ENCODE results near the gene CLSTN1. TPM values are rescaled to one million over a fixed set of nuclear protein-coding genes. Genes with fewer than 3 reads are reported as not detected.

The CLSTN1 gene
- total RNA-seq, 2 experiments from 2014 or later: 29.3 to 29.9 TPM

DNA sequence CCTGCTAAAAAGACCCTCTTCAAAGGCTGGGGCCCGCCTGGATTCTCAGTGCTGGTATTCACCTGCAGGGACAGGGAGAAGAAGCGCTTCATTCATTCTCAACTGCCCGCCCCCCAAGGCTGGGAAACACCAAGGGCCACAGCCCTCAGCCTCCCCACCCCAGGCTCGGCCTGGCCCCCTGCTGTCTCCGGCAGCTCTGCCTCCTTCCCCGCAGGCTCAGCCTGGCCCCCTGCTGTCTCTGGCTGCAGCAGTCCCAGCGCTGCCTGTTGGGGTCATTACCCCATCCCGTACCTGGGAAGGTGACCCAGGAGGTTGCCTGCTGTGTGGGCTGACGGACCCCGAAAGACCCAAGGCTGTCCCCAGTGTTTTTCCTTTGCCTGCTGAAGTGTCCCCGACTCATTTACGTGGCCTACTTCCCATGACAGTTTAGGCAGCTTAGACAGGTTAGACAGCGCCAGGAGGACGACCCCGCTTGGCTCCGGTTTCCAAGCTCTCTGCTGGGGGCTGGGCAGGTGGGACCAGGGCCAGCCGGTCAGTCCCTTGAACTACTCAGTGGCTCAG is 22.9 kb upstream of the CLSTN1 start:
- peaks cover 11% of the 10 kb centered on the region for H3K4me1 Mint-ChIP-seq (ENCODE audit: low read depth)
- no peaks in the 10 kb centered on the region for H3K9me3 Mint-ChIP-seq
- H3K4me3 Mint-ChIP-seq: no peak overlapping the region
- ATAC-seq (no peak), DNase-seq (no peak)
- H3K36me3 Mint-ChIP-seq (ENCODE audit: low read depth): no peaks in the 10 kb centered on the region
- intact Hi-C loops (cut with micrococcal nuclease): no loop called here
- H3K27me3 Mint-ChIP-seq: peaks cover 2% of the 10 kb centered on the region
- ChIA-PET CTCF (interaction anchor here (5.1 kb wide), 1 partner anchor 62 kb away, joined by 53 read pairs; no protein-coding TSS in a partner anchor), POLR2A (interaction anchor here (0.9 kb wide), 1 partner anchor 20 kb away, joined by 3 read pairs; no protein-coding TSS in a partner anchor)
- TF ChIP-seq, protein P1, sequence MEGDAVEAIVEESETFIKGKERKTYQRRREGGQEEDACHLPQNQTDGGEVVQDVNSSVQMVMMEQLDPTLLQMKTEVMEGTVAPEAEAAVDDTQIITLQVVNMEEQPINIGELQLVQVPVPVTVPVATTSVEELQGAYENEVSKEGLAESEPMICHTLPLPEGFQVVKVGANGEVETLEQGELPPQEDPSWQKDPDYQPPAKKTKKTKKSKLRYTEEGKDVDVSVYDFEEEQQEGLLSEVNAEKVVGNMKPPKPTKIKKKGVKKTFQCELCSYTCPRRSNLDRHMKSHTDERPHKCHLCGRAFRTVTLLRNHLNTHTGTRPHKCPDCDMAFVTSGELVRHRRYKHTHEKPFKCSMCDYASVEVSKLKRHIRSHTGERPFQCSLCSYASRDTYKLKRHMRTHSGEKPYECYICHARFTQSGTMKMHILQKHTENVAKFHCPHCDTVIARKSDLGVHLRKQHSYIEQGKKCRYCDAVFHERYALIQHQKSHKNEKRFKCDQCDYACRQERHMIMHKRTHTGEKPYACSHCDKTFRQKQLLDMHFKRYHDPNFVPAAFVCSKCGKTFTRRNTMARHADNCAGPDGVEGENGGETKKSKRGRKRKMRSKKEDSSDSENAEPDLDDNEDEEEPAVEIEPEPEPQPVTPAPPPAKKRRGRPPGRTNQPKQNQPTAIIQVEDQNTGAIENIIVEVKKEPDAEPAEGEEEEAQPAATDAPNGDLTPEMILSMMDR (IDR thresholded peaks at IDR 0.05): no peak
- H3K27ac Mint-ChIP-seq: no peak overlapping the region

DNA sequence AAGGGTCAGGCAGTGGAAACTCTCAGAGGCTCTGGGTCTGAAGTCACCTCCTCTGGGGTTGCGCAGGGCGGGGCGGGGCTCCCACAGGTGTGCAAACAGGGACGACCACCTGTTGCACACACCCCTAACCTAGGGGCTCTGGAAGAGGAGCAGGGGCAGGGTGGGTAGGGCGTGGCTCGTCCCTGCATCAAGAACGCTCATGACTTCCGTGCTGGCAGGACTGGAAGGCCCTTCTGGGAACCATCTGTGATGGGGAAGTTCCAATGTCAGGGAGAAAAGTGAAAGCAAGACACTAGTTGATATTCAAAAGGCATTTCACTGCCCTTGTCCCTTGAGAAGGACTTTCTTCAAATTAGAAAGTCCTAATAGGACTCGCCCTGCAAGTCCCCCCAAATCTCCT is 22.1 kb upstream of the CLSTN1 start:
- H3K27me3 Mint-ChIP-seq: peaks cover 2% of the 10 kb centered on the region
- no peak overlapping the region for H3K27ac Mint-ChIP-seq
- no peaks in the 10 kb centered on the region for H3K36me3 Mint-ChIP-seq (ENCODE audit: low read depth)
- TF ChIP-seq, protein P1 (IDR thresholded peaks at IDR 0.05): no peak
- intact Hi-C loops (cut with micrococcal nuclease): no loop called here
- H3K4me3 Mint-ChIP-seq: no peak overlapping the region
- POLR2A ChIA-PET: no interaction called here
- CTCF ChIA-PET: no interaction called here
- DNase-seq (no peak), ATAC-seq (no peak)
- H3K4me1 Mint-ChIP-seq (ENCODE audit: low read depth): peaks cover 11% of the 10 kb centered on the region
- no peaks in the 10 kb centered on the region for H3K9me3 Mint-ChIP-seq

DNA sequence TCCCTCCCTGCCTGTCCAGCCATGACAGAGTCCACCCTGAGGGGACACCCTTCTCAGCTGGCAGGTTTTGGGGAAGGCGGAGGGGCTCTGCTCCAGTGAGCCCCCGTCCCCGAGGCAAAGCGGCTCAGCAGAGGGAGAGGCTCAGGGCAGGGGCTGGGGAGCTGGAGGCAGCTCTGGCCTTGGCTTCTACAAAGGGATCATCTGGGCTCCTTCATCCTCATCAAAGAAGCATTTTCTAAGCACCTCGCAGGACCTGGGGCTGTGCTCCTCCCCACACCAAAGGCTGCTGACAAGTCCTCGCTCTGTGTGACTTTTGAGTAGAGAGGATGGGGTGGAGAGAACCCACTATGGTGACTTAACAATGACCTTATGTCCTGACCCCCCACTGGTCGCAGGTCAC is 21.0 kb upstream of the CLSTN1 start:
- no peaks in the 10 kb centered on the region for H3K9me3 Mint-ChIP-seq
- TF ChIP-seq, protein P1 (IDR thresholded peaks at IDR 0.05): no peak
- H3K36me3 Mint-ChIP-seq (ENCODE audit: low read depth): no peaks in the 10 kb centered on the region
- no peaks in the 10 kb centered on the region for H3K27me3 Mint-ChIP-seq
- POLR2A ChIA-PET: no interaction called here
- H3K4me1 Mint-ChIP-seq (ENCODE audit: low read depth): no peaks in the 10 kb centered on the region
- no peak overlapping the region for H3K4me3 Mint-ChIP-seq
- DNase-seq (no peak), ATAC-seq (no peak)
- intact Hi-C loops (cut with micrococcal nuclease): no loop called here
- CTCF ChIA-PET: interaction anchor here (1.0 kb wide), 1 partner anchor 9 kb away, joined by 3 read pairs; no protein-coding TSS in a partner anchor
- H3K27ac Mint-ChIP-seq: no peak overlapping the region

DNA sequence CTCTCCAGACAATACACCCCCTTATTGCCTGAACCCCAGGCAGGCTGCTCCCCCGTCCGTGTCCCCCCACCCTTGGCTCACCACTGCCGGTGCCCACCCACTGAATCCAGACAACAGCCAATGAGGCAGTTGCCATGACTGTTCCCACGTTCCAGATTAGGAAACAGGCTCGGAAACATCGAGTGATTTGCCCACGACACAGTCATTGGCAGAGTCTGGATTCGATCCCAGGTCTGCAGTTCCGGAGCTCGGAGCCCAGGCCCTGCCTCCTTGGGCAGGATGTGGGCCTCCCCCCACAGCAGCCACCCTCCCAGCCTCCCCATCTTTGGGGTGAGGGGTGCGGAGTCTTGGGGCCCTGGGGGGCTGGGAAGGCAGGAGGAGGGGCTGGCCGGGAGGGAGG is 20.3 kb upstream of the CLSTN1 start:
- H3K9me3 Mint-ChIP-seq: no peaks in the 10 kb centered on the region
- H3K27me3 Mint-ChIP-seq: no peaks in the 10 kb centered on the region
- ChIA-PET POLR2A (no interaction called here), CTCF (interaction anchor here (1.0 to 3.0 kb wide), 2 partner anchors 9 to 60 kb away, joined by 3 to 15 read pairs; no protein-coding TSS in a partner anchor)
- no peak for ATAC-seq
- no peak for DNase-seq
- H3K4me1 Mint-ChIP-seq (ENCODE audit: low read depth): no peaks in the 10 kb centered on the region
- TF ChIP-seq, protein P1 (IDR thresholded peaks at IDR 0.05): no peak
- intact Hi-C loops (cut with micrococcal nuclease): no loop called here
- H3K4me3 Mint-ChIP-seq: no peak overlapping the region
- no peak overlapping the region for H3K27ac Mint-ChIP-seq
- H3K36me3 Mint-ChIP-seq (ENCODE audit: low read depth): no peaks in the 10 kb centered on the region

DNA sequence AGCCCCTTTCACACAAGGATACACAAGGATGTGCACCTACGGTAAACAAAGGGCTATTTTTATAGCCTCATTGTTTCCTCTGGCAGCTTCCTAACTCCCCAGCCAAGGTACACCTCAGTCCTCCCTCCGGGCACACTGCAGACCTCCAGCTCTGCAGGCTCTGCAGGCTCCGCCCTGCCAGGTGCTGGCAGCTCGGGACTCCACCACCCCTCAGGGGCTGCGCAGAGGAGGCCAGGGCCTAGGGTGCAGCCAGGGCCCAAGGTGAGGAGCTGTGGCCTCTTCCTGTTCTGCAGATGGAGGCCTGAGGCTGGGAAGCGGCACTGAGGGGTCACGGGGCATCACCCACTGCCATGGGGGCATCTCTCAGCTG is 19.8 kb upstream of the CLSTN1 start:
- Mint-ChIP-seq H3K27ac (no peak overlapping the region), H3K9me3 (no peaks in the 10 kb centered on the region), H3K36me3 (ENCODE audit: low read depth) (no peaks in the 10 kb centered on the region), H3K4me1 (ENCODE audit: low read depth) (no peaks in the 10 kb centered on the region), H3K27me3 (no peaks in the 10 kb centered on the region), H3K4me3 (no peak overlapping the region)
- intact Hi-C loops (cut with micrococcal nuclease): no loop called here
- CTCF ChIA-PET: interaction anchor here (3.0 kb wide), 1 partner anchor 59 kb away, joined by 15 read pairs; no protein-coding TSS in a partner anchor
- TF ChIP-seq, protein P1 (IDR thresholded peaks at IDR 0.05): no peak
- POLR2A ChIA-PET: no interaction called here
- DNase-seq: no peak
- ATAC-seq: no peak

Measured in activated CD8-positive, alpha-beta T cell treated with anti-CD3 and anti-CD28 coated beads for 36 hours (primary cell).